H9 (cell line): ENCODE results near the gene MRPS18A. TPM values are rescaled to one million over a fixed set of nuclear protein-coding genes. Genes with fewer than 3 reads are reported as not detected.

Experiments used
- DNase-seq: peaks from one replicate; pipeline ENCODE4 v3.0.0-alpha.2; 2017
- H2AFZ ChIP-seq: one replicate; pipeline ENCODE4 v1.6.1; 2013; ENCODE audit warnings: mild to moderate bottlenecking, low read length, control low read depth, moderate library complexity
- H2AK5ac ChIP-seq: 2 replicates; pipeline ENCODE4 v1.6.1; 2013; ENCODE audit warnings: low read length, control low read depth, mixed read lengths; ENCODE audit not compliant: insufficient read length
- H2BK120ac ChIP-seq: one replicate; pipeline ENCODE4 v1.6.1; 2013; ENCODE audit warnings: low read depth, mild to moderate bottlenecking, low read length, control low read depth, inconsistent platforms; ENCODE audit not compliant: poor library complexity, severe bottlenecking
- H2BK12ac ChIP-seq: 2 replicates; pipeline ENCODE4 v1.6.1; 2013; ENCODE audit warnings: low read length, control low read depth, mixed read lengths, low read depth; ENCODE audit not compliant: insufficient read length
- H2BK15ac ChIP-seq: 2 replicates; pipeline ENCODE4 v1.6.1; 2013; ENCODE audit warnings: low read depth, low read length, control low read depth
- H2BK20ac ChIP-seq: one replicate; pipeline ENCODE4 v1.6.1; 2013; ENCODE audit warnings: low read depth, mild to moderate bottlenecking, low read length, control low read depth, inconsistent platforms; ENCODE audit not compliant: poor library complexity, severe bottlenecking
- H2BK5ac ChIP-seq: 2 replicates; pipeline ENCODE4 v1.6.1; 2013; ENCODE audit warnings: low read length, control low read depth, mixed read lengths; ENCODE audit not compliant: insufficient read length
- H3K14ac ChIP-seq: 2 replicates; pipeline ENCODE4 v1.6.1; 2013; ENCODE audit warnings: low read length, control low read depth; ENCODE audit not compliant: insufficient read depth
- H3K18ac ChIP-seq: 2 replicates; pipeline ENCODE4 v1.6.1; 2013; ENCODE audit warnings: low read depth, mild to moderate bottlenecking, mixed read lengths, low read length, control low read depth; ENCODE audit not compliant: insufficient read length
- H3K23ac ChIP-seq: 2 replicates; pipeline ENCODE4 v1.6.1; 2013; ENCODE audit warnings: low read length, control low read depth, mixed read lengths, low read depth; ENCODE audit not compliant: insufficient read length
- H3K23me2 ChIP-seq: 2 replicates; pipeline ENCODE4 v1.6.1; 2013; ENCODE audit warnings: low read depth, mild to moderate bottlenecking, mixed read lengths, low read length, control low read depth; ENCODE audit not compliant: insufficient read length, poor library complexity, severe bottlenecking
- H3K27ac ChIP-seq: 2 replicates; pipeline ENCODE4 v1.5.1; 2013; ENCODE audit warnings: low read length, control low read depth, mixed read lengths, low read depth; ENCODE audit not compliant: insufficient read length
- H3K27me3 ChIP-seq: 2 replicates; pipeline ENCODE4 v1.6.1; 2013; ENCODE audit warnings: low read length, control low read depth, inconsistent platforms; ENCODE audit not compliant: insufficient read depth
- H3K4ac ChIP-seq: 2 replicates; pipeline ENCODE4 v1.6.1; 2013; ENCODE audit warnings: low read depth, mild to moderate bottlenecking, control low read depth, inconsistent platforms, low read length, moderate library complexity
- H3K4me1 ChIP-seq: 2 replicates; pipeline ENCODE4 v1.6.1; 2013; ENCODE audit warnings: low read length, control low read depth, inconsistent platforms; ENCODE audit not compliant: insufficient read depth
- H3K4me2 ChIP-seq: 2 replicates; pipeline ENCODE4 v1.6.1; 2013; ENCODE audit warnings: low read length, control low read depth, mixed read lengths; ENCODE audit not compliant: insufficient read length, insufficient read depth
- H3K56ac ChIP-seq: 2 replicates; pipeline ENCODE4 v1.6.1; 2013; ENCODE audit warnings: low read depth, mild to moderate bottlenecking, mixed read lengths, low read length, control low read depth; ENCODE audit not compliant: insufficient read length
- H3K79me1 ChIP-seq: 2 replicates; pipeline ENCODE4 v1.6.1; 2013; ENCODE audit warnings: low read depth, mild to moderate bottlenecking, moderate library complexity, low read length, control low read depth, inconsistent platforms; ENCODE audit not compliant: insufficient read depth, poor library complexity, severe bottlenecking
- H3K79me2 ChIP-seq: 2 replicates; pipeline ENCODE4 v1.6.1; 2013; ENCODE audit warnings: low read length, control low read depth, inconsistent platforms; ENCODE audit not compliant: insufficient read depth
- H3K9ac ChIP-seq: 2 replicates; pipeline ENCODE4 v1.6.1; 2013; ENCODE audit warnings: low read length, control low read depth, mixed read lengths; ENCODE audit not compliant: insufficient read length; ENCODE audit errors: extremely low read depth
- H3K9me3 ChIP-seq: one replicate; pipeline ENCODE4 v1.6.1; 2013; ENCODE audit warnings: low read depth, low read length, inconsistent platforms; ENCODE audit not compliant: control insufficient read depth
- H3T11ph ChIP-seq: one replicate; pipeline ENCODE4 v1.6.1; 2013; ENCODE audit warnings: mild to moderate bottlenecking, low read length, control low read depth, inconsistent platforms
- H4K20me1 ChIP-seq: one replicate; pipeline ENCODE4 v1.6.1; 2013; ENCODE audit not compliant: control insufficient read depth, insufficient read length, insufficient read depth
- H4K5ac ChIP-seq: 2 replicates; pipeline ENCODE4 v1.6.1; 2013; ENCODE audit warnings: low read depth, mild to moderate bottlenecking, mixed read lengths, low read length, control low read depth; ENCODE audit not compliant: insufficient read length
- H4K8ac ChIP-seq: replicated peaks from 2 replicates; pipeline ENCODE4 v1.6.1; 2013; ENCODE audit warnings: low read length, control low read depth, mixed read lengths, low read depth; ENCODE audit not compliant: insufficient read length
- H4K91ac ChIP-seq: 2 replicates; pipeline ENCODE4 v1.6.1; 2013; ENCODE audit warnings: low read depth, mild to moderate bottlenecking, moderate library complexity, mixed read lengths, low read length, control low read depth; ENCODE audit not compliant: insufficient read length
- H3K27ac Mint-ChIP-seq, 3 experiments: 2 replicates in 2 of 3; 3 replicates in 1 of 3; pipeline ENCODE4 v1.8.0; 2020 to 2021; ENCODE audit warnings: mixed read lengths in 3 of 3, mild to moderate bottlenecking in 1 of 3, moderate library complexity in 1 of 3
- H3K27me3 Mint-ChIP-seq: 2 replicates; pipeline ENCODE4 v1.8.0; 2021; ENCODE audit warnings: low read depth, mild to moderate bottlenecking, moderate library complexity, mixed read lengths
- H3K36me3 Mint-ChIP-seq, 3 experiments: 2 replicates in 2 of 3; 3 replicates in 1 of 3; pipeline ENCODE4 v1.8.0; 2020 to 2021; ENCODE audit warnings: low read depth in 3 of 3, mixed read lengths in 3 of 3; ENCODE audit not compliant: insufficient read depth in 1 of 3
- H3K4me1 Mint-ChIP-seq, 2 experiments: 2 replicates each; pipeline ENCODE4 v1.8.0; 2020; ENCODE audit warnings: mixed read lengths in 2 of 2
- H3K4me3 Mint-ChIP-seq, 2 experiments: 2 replicates in 1 of 2; 3 replicates in 1 of 2; pipeline ENCODE4 v1.8.0; 2020 to 2021; ENCODE audit warnings: mild to moderate bottlenecking in 2 of 2, mixed read lengths in 2 of 2, moderate library complexity in 1 of 2
- H3K9me3 Mint-ChIP-seq, 2 experiments: 2 replicates in 1 of 2; 3 replicates in 1 of 2; pipeline ENCODE4 v1.8.0; 2020; ENCODE audit warnings: mild to moderate bottlenecking in 2 of 2, mixed read lengths in 2 of 2, moderate library complexity in 1 of 2
- CTCF ChIP-seq: fragments of 200-600 bp; sonication (generic); conservative IDR thresholded peaks from 3 replicates; pipeline ENCODE4 v1.8.0; 2021; ENCODE audit warnings: antibody characterized with exemption, mild to moderate bottlenecking
- WGBS: extraction: QIAGEN DNeasy Blood & Tissue Kit; methylation state at CpG from one replicate; pipeline ENCODE4 v1.1.7; 2013; ENCODE audit warnings: missing lambda C conversion rate, low lambda C conversion rate, mixed read lengths; ENCODE audit not compliant: insufficient read length; ENCODE audit errors: extremely low coverage; 5-methylcytosine and 5-hydroxymethylcytosine counted together
- total RNA-seq: library from RNA; stranded (reverse); gene quantifications from 2 replicates; pipeline ENCODE4 v1.2.1, GENCODE V29; 2021

Gene MRPS18A
- total RNA-seq, 1 experiment from 2014 or later, result 65.1 TPM

DNA sequence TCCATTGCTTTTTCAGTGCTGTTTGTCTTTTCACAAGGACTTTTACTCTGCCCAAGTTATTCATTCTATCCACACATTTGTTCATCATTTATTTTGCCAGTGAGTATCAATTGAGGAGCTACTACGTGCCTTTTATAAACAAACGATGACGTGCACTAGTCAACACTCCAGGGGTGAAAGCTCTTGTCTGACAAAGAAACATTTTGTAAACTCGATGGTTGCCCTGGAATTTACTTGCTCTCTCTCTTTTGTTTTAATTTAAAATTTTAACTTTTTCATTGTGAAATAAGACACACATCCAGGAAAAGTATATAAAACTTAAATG is 8.3 kb upstream of the MRPS18A start:
- no peak overlapping the region for H3K56ac ChIP-seq
- no peaks in the 10 kb centered on the region for H3K27me3 ChIP-seq
- H3K18ac ChIP-seq, result no peak overlapping the region
- no peak overlapping the region for H2BK15ac ChIP-seq
- no peak overlapping the region for H2AK5ac ChIP-seq
- H2BK120ac ChIP-seq, result no peak overlapping the region
- H3K14ac ChIP-seq, result no peak overlapping the region
- peaks cover 35 to 44% of the 10 kb centered on the region in 2 experiments for H3K4me1 Mint-ChIP-seq
- H2AFZ ChIP-seq, result no peak overlapping the region
- no CpG with 5 or more reads among the region's 4 CpGs for WGBS
- no peak overlapping the region for H3K23ac ChIP-seq
- no peak overlapping the region for H4K5ac ChIP-seq
- H3K4ac ChIP-seq, result no peak overlapping the region
- no peak overlapping the region for H3K27ac ChIP-seq
- no peak overlapping the region for H2BK20ac ChIP-seq
- no peak overlapping the region for H3K4me2 ChIP-seq
- no peak overlapping the region for H2BK12ac ChIP-seq
- no peak overlapping the region; a peak in 1 of 5 replicates for H3K4me3 Mint-ChIP-seq
- H3K36me3 Mint-ChIP-seq, result no peaks in the 10 kb centered on the region
- no peak overlapping the region for H4K91ac ChIP-seq
- H3K9me3 ChIP-seq, result no peaks in the 10 kb centered on the region
- H3K79me1 ChIP-seq, result no peaks in the 10 kb centered on the region
- TF ChIP-seq CTCF, result no peak
- H3K9me3 Mint-ChIP-seq, result no peaks in the 10 kb centered on the region
- DNase-seq, result no peak
- no peak overlapping the region for H2BK5ac ChIP-seq
- H3K27me3 Mint-ChIP-seq, result no peaks in the 10 kb centered on the region; the same call in 1 of the 2 replicates
- H3K79me2 ChIP-seq, result no peaks in the 10 kb centered on the region
- H3K4me1 ChIP-seq, result peaks cover 18% of the 10 kb centered on the region; the same call in 1 of the 2 replicates
- H4K20me1 ChIP-seq, result no peaks in the 10 kb centered on the region
- no peak overlapping the region for H4K8ac ChIP-seq
- peak overlapping the region; percentile 0 to 80 (median 37); a peak in 6 of 7 replicates for H3K27ac Mint-ChIP-seq
- H3K23me2 ChIP-seq, result no peaks in the 10 kb centered on the region
- no peak overlapping the region for H3K9ac ChIP-seq
- H3T11ph ChIP-seq, result no peak overlapping the region
